MM.1S (cell line): Measurements from ENCODE around the gene CRTC3.

Experiments
- CTCF ChIP-seq: fragments of 300-600 bp; sonication (generic); IDR thresholded peaks from 2 replicates; pipeline ENCODE4 v1.5.1; 2016; ENCODE audit warnings: antibody characterized with exemption, low read length, mixed read lengths
- EZH2 ChIP-seq: fragments of 300-600 bp; sonication (generic); optimal IDR thresholded peaks from 2 replicates; pipeline ENCODE3; 2017; ENCODE audit warnings: low read depth, mild to moderate bottlenecking, antibody characterized with exemption, low read length, mixed read lengths
- EZH2phosphoT487 ChIP-seq: fragments of 300-600 bp; sonication (generic); IDR thresholded peaks from 2 replicates; pipeline ENCODE4 v1.6.1; 2018; ENCODE audit warnings: antibody characterized with exemption, low read length

GRCh38 chr15:90638201-90638691 is 108.5 kb downstream of the CRTC3 start:
- TF ChIP-seq EZH2, result no peak
- no peak for TF ChIP-seq CTCF
- no peak for TF ChIP-seq EZH2phosphoT487
